Liver (tissue), 9 donors: ENCODE measurements around the gene LPIN3. TPM values are rescaled to one million over a fixed set of nuclear protein-coding genes. Genes with fewer than 3 reads are reported as not detected.

Experiments
- DNase-seq: peaks from one replicate; pipeline ENCODE4 v3.0.0-alpha.2; 2017; ENCODE audit warnings: low spot score
- H3K27ac ChIP-seq, 2 donors: one replicate each; pipeline ENCODE4 v1.7.0; 2013; ENCODE audit warnings: inconsistent platforms in 2 of 2, low read length in 2 of 2, control low read depth in 1 of 2, low read depth in 1 of 2, mild to moderate bottlenecking in 1 of 2
- H3K27me3 ChIP-seq, 4 donors: one replicate each; pipeline versions ENCODE4 v1.6.1 to v1.7.0; 2013; ENCODE audit warnings: low read length in 3 of 4, inconsistent platforms in 1 of 4, mild to moderate bottlenecking in 1 of 4, moderate library complexity in 1 of 4; ENCODE audit not compliant: control insufficient read depth in 4 of 4, insufficient read depth in 4 of 4
- H3K36me3 ChIP-seq, 4 donors: one replicate each; pipeline versions ENCODE4 v1.6.1 to v1.7.0; 2013; ENCODE audit warnings: low read length in 3 of 4, mild to moderate bottlenecking in 3 of 4, low read depth in 1 of 4, moderate library complexity in 1 of 4; ENCODE audit not compliant: control insufficient read depth in 4 of 4, insufficient read depth in 3 of 4
- H3K4me1 ChIP-seq, 4 donors: one replicate each; pipeline versions ENCODE4 v1.6.1 to v1.7.0; 2013; ENCODE audit warnings: low read length in 3 of 4, mild to moderate bottlenecking in 3 of 4, moderate library complexity in 1 of 4; ENCODE audit not compliant: control insufficient read depth in 4 of 4, insufficient read depth in 4 of 4
- H3K4me3 ChIP-seq, 3 donors: one replicate each; pipeline versions ENCODE4 v1.6.1 to v1.7.0; 2013; ENCODE audit warnings: low read length in 3 of 3, control low read depth in 1 of 3, low read depth in 1 of 3, mild to moderate bottlenecking in 1 of 3
- H3K9ac ChIP-seq, 2 donors: one replicate each; pipeline ENCODE4 v1.7.0; 2013; ENCODE audit warnings: low read length in 2 of 2, mild to moderate bottlenecking in 2 of 2, moderate library complexity in 2 of 2, control low read depth in 1 of 2, low read depth in 1 of 2
- H3K9me3 ChIP-seq, 4 donors: one replicate each; pipeline versions ENCODE4 v1.6.1 to v1.7.0; 2013; ENCODE audit warnings: low read length in 3 of 4; ENCODE audit not compliant: control insufficient read depth in 4 of 4
- EGR1 ChIP-seq, 2 donors: IDR thresholded peaks; 2 replicates each; pipeline ENCODE4 v1.6.1; 2016 to 2018; ENCODE audit warnings: antibody characterized with exemption in 2 of 2, low read depth in 2 of 2
- FOXA1 ChIP-seq: IDR thresholded peaks from 2 replicates; pipeline ENCODE4 v1.6.1; 2016; ENCODE audit warnings: antibody characterized with exemption
- FOXA2 ChIP-seq: IDR thresholded peaks from 2 replicates; pipeline ENCODE4 v1.6.1; 2016; ENCODE audit warnings: antibody characterized with exemption
- GABPA ChIP-seq, 2 donors: IDR thresholded peaks in 1 of 2; conservative IDR thresholded peaks in 1 of 2; 2 replicates each; pipeline ENCODE4 v1.6.1; 2016; ENCODE audit warnings: antibody characterized with exemption in 2 of 2, mild to moderate bottlenecking in 1 of 2, moderate library complexity in 1 of 2
- HNF4G ChIP-seq: IDR thresholded peaks from 2 replicates; pipeline ENCODE4 v1.6.1; 2016; ENCODE audit warnings: antibody characterized with exemption
- JUND ChIP-seq, 2 donors: IDR thresholded peaks; 2 replicates each; pipeline ENCODE4 v1.6.1; 2016; ENCODE audit warnings: antibody characterized with exemption in 2 of 2
- NR2F2 ChIP-seq: IDR thresholded peaks from 2 replicates; pipeline ENCODE4 v1.6.1; 2016; ENCODE audit warnings: antibody characterized with exemption
- RAD21 ChIP-seq, 2 donors: IDR thresholded peaks; 2 replicates each; pipeline ENCODE4 v1.6.1; 2016; ENCODE audit warnings: antibody characterized with exemption in 2 of 2, mild to moderate bottlenecking in 2 of 2
- RXRA ChIP-seq, 2 donors: IDR thresholded peaks; 2 replicates each; pipeline ENCODE4 v1.6.1; 2017 to 2018; ENCODE audit warnings: antibody characterized with exemption in 2 of 2, mild to moderate bottlenecking in 1 of 2
- YY1 ChIP-seq: IDR thresholded peaks from 2 replicates; pipeline ENCODE4 v1.6.1; 2016; ENCODE audit warnings: antibody characterized with exemption, mild to moderate bottlenecking
- WGBS: extraction: QIAGEN DNeasy Blood & Tissue Kit; methylation state at CpG from one replicate; pipeline ENCODE4 v1.1.7; 2013; 5-methylcytosine and 5-hydroxymethylcytosine counted together
- polyA plus RNA-seq, 2 donors: library from polyadenylated mRNA; stranded (reverse) in 1 of 2; unstranded in 1 of 2; fragments of 200-250 nt in 1 of 2; fragments of >200 nt in 1 of 2; fragmentation: Nextera tagmentation in 1 of 2; extraction: Ambion mirVana in 1 of 2; gene quantifications; one replicate each; pipeline versions ENCODE4 v1.2.1 to v1.2.3, GENCODE V29; 2013 to 2015
- total RNA-seq, 2 donors: library from RNA; depleted of rRNA; stranded (reverse); fragments of >200 nt; gene quantifications; one replicate each; pipeline ENCODE4 v1.2.3, GENCODE V29; 2014
- TF ChIP-seq, protein P1 (sequence below): IDR thresholded peaks from 2 replicates; pipeline ENCODE4 v1.6.1; 2016; ENCODE audit warnings: antibody characterized with exemption
- TF ChIP-seq, protein P2 (sequence below): IDR thresholded peaks from 2 replicates; pipeline ENCODE4 v1.6.1; 2016; ENCODE audit warnings: antibody characterized with exemption, mild to moderate bottlenecking
- TF ChIP-seq, protein P3 (sequence below): IDR thresholded peaks from 2 replicates; pipeline ENCODE4 v1.6.1; 2016; ENCODE audit warnings: antibody characterized with exemption
- donor health status: healthy.
- donor health status: healthy.
- donor health status: healthy.
- donor health status: healthy.
- donor health status: healthy.

The LPIN3 gene
- total and polyA plus RNA-seq, 4 donors = 1.5 to 32.4 (median 13.4) TPM

GRCh38 chr20:41334036-41334435, 6.6 kb upstream of the LPIN3 start:
- H3K4me1 ChIP-seq = no peaks in the 10 kb centered on the region
- no peak for DNase-seq
- TF ChIP-seq GABPA (IDR thresholded peaks at IDR 0.05 in 1 of 2, conservative IDR thresholded peaks at IDR 0.05 in 1 of 2) (no peak), FOXA2 (no peak), JUND (IDR thresholded peaks at IDR 0.05) (no peak), HNF4G (no peak), RAD21 (IDR thresholded peaks at IDR 0.05) (no peak), RXRA (IDR thresholded peaks at IDR 0.05) (no peak), FOXA1 (no peak), YY1 (no peak)
- TF ChIP-seq, protein P1, sequence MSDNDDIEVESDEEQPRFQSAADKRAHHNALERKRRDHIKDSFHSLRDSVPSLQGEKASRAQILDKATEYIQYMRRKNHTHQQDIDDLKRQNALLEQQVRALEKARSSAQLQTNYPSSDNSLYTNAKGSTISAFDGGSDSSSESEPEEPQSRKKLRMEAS = no peak
- TF ChIP-seq, protein P2, sequence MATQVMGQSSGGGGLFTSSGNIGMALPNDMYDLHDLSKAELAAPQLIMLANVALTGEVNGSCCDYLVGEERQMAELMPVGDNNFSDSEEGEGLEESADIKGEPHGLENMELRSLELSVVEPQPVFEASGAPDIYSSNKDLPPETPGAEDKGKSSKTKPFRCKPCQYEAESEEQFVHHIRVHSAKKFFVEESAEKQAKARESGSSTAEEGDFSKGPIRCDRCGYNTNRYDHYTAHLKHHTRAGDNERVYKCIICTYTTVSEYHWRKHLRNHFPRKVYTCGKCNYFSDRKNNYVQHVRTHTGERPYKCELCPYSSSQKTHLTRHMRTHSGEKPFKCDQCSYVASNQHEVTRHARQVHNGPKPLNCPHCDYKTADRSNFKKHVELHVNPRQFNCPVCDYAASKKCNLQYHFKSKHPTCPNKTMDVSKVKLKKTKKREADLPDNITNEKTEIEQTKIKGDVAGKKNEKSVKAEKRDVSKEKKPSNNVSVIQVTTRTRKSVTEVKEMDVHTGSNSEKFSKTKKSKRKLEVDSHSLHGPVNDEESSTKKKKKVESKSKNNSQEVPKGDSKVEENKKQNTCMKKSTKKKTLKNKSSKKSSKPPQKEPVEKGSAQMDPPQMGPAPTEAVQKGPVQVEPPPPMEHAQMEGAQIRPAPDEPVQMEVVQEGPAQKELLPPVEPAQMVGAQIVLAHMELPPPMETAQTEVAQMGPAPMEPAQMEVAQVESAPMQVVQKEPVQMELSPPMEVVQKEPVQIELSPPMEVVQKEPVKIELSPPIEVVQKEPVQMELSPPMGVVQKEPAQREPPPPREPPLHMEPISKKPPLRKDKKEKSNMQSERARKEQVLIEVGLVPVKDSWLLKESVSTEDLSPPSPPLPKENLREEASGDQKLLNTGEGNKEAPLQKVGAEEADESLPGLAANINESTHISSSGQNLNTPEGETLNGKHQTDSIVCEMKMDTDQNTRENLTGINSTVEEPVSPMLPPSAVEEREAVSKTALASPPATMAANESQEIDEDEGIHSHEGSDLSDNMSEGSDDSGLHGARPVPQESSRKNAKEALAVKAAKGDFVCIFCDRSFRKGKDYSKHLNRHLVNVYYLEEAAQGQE = no peak
- TF ChIP-seq, protein P3, sequence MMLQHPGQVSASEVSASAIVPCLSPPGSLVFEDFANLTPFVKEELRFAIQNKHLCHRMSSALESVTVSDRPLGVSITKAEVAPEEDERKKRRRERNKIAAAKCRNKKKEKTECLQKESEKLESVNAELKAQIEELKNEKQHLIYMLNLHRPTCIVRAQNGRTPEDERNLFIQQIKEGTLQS = no peak
- no peak overlapping the region for H3K4me3 ChIP-seq
- H3K27me3 ChIP-seq = no peaks in the 10 kb centered on the region
- H3K9ac ChIP-seq = no peak overlapping the region
- 94% methylated on average over 2 of the region's 2 CpGs for WGBS
- H3K36me3 ChIP-seq = no peaks in the 10 kb centered on the region
- no peaks in the 10 kb centered on the region for H3K9me3 ChIP-seq
- peak overlapping the region in 1 of 2 donors; percentile 34 for H3K27ac ChIP-seq

DNA sequence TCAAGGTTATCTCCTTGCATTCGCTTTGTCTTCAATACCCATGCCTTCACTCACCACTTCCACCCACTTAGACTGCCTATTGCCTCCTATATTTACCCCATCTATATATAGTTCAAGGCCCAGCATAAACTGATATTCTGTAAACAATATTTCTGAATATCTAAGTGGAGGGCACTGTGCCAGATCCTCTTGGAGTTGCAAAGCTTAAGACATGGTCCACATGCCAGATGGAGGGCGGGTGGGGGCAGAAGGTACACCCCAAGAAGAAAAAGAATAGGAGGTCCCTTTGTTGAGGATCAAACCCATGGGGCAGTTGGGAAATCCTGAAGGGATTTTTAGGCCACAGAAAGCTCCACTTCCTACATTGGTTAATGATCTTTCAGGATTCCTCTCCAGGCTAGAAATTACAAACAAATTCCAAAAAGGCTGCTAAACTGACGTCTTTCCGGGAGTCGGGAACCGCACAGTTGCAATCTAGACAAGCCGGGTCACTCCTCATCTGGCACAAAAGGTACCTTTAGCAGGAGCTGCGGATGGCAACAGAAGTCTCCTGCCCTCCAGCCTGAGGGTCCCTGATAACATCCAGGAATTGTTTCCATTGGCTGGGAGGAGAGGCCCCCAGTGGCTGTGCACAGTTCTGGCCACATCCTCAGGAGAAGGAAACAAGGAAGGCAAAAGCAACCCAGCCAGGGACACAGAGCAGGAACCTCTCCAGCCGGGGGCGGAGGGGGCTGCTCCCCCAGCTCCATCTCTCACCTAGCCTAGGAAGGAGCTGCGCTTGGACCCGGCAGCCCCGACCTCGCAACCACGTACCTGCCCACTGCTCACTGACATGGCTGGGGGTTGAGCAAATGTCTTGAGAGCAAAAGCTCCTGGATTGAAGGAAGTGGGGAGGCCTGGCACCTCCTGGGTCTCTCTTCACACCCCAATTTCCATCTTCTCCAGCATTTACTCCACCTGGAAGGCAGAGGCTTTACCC, 5.9 kb upstream of the LPIN3 start:
- Histone ChIP-seq H3K27ac (peak overlapping the region; percentile 34 to 61), H3K36me3 (no peaks in the 10 kb centered on the region), H3K9me3 (no peaks in the 10 kb centered on the region), H3K9ac (no peak overlapping the region), H3K4me1 (peaks cover 0 to under 1% (median 0%) of the 10 kb centered on the region in 4 donors), H3K4me3 (no peak overlapping the region), H3K27me3 (no peaks in the 10 kb centered on the region)
- TF ChIP-seq, protein P2 = no peak
- TF ChIP-seq, protein P3 = no peak
- TF ChIP-seq GABPA (IDR thresholded peaks at IDR 0.05 in 1 of 2, conservative IDR thresholded peaks at IDR 0.05 in 1 of 2) (no peak), RAD21 (IDR thresholded peaks at IDR 0.05) (peak in 1 of 2 donors; percentile 40), JUND (IDR thresholded peaks at IDR 0.05) (no peak), EGR1 (IDR thresholded peaks at IDR 0.05; ENCODE audit: low read depth in 2 of 2) (no peak), NR2F2 (peak; percentile 84), FOXA1 (no peak)
- TF ChIP-seq, protein P1 = no peak
- DNase-seq = no peak
- WGBS = 87% methylated on average over 15 of the region's 15 CpGs
